Measurements from ENCODE around the gene JAKMIP1.

JAKMIP1 gene

DNA sequence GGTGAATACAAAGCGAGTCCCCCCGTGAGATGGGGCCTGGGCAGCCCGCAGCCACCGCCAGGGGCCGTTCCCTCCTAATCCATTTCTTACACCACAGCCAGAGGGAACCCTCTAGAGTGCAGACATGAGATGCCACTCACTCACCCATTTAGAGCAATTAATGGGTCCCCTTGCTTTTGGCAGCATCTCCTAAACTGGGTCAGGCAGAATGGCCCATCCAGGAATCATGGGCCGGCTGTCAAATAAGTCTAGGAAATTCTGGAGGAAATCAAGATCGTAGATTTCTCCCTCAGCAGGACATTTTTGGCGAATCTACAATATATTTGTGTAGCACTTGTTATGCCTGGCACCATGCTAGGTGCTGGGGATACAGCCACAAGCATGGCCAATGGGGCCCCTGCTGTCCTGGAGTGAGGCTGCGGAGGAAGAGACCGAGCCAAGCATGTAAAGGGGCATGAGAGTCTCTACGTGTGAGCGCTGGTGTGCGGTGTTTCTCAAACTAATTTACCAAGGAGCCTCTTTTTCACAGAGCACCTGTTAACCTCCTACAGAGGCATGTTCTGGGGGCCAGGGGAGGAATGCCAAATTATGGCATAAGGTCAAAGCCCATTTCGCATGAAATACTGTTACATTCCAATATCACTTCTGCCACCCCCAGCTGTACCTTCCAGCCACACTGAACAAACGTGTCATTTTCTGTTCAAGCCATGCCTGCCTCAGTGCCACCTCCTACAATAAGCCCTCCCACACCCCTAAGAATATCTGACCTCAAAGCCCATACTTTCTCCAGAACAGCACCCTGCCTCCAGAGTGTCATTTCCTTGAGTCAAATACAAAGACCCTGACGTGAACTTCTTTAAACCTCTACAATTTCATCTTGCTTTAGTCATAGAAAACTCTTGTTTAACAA is 28.1 kb upstream of the JAKMIP1 start:
- Histone ChIP-seq H3K27me3 (replicated peaks; ENCODE audit: insufficient read depth, low read length) (peaks cover 26% of the 10 kb centered on the region), H3K9ac (ENCODE audit: low read length) (no peak overlapping the region), H3F3A (ENCODE audit: insufficient read depth, low read length) (no peaks in the 10 kb centered on the region), H3K4me2 (ENCODE audit: low read depth, low read length) (no peak overlapping the region), H3K4me1 (ENCODE audit: low read length) (no peaks in the 10 kb centered on the region), H2AFZ (ENCODE audit: low read length) (no peak overlapping the region), H3K4me3 (ENCODE audit: low read length) (no peak overlapping the region), H3K9me3 (replicated peaks; ENCODE audit: insufficient read depth, low read length) (no peaks in the 10 kb centered on the region), H3K27ac (ENCODE audit: low read length) (no peak overlapping the region), H3K36me3 (replicated peaks; ENCODE audit: insufficient read depth, low read length) (no peaks in the 10 kb centered on the region), H4K20me1 (ENCODE audit: insufficient read depth, low read length) (no peaks in the 10 kb centered on the region), H3K9me2 (replicated peaks; ENCODE audit: insufficient read depth, low read length) (no peaks in the 10 kb centered on the region), H3K79me2 (ENCODE audit: low read length) (no peaks in the 10 kb centered on the region)
- TF ChIP-seq, protein P1, sequence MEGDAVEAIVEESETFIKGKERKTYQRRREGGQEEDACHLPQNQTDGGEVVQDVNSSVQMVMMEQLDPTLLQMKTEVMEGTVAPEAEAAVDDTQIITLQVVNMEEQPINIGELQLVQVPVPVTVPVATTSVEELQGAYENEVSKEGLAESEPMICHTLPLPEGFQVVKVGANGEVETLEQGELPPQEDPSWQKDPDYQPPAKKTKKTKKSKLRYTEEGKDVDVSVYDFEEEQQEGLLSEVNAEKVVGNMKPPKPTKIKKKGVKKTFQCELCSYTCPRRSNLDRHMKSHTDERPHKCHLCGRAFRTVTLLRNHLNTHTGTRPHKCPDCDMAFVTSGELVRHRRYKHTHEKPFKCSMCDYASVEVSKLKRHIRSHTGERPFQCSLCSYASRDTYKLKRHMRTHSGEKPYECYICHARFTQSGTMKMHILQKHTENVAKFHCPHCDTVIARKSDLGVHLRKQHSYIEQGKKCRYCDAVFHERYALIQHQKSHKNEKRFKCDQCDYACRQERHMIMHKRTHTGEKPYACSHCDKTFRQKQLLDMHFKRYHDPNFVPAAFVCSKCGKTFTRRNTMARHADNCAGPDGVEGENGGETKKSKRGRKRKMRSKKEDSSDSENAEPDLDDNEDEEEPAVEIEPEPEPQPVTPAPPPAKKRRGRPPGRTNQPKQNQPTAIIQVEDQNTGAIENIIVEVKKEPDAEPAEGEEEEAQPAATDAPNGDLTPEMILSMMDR (IDR thresholded peaks at IDR 0.05; ENCODE audit: low read length), result no peak
- TF ChIP-seq EZH2phosphoT487 (IDR thresholded peaks at IDR 0.05; ENCODE audit: low read length), result no peak
- no peak for TF ChIP-seq EZH2 (optimal IDR thresholded peaks at IDR 0.05; ENCODE audit: low read depth, low read length)
- no peak for DNase-seq

DNA sequence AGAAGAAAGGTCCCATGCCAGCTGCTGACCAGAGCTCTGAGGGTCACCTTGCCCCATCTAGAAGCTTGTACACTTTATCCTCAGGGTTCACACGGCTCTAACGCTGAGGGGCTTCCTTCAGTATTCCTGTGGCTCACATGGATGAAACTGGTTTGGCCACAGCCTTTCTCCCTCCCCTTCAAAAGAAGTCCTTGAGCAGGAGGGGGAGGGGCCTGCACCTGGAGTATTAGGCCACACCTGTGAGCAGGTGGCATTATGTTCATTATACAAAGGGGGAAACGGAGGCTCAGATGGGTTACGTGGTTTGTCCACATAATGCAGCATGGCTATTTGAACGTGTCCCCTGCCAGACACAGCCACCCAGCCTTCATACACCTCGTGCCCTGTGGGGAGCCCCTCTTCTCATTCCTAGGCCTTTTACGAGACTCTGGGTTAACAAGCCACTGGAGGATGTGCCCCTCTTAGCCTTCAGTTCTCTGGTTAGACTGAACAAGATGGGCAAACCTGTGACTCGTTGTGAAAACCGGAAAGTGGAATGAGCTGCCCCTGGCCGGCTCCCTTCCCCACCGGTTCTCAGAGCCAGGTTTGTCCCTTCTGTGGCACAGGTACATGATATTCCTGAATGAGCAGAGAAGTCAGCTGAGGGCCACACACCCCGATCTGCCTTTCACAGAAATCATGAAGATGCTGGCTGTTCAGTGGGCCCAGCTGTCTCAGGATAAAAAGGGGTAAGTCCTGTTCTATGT is 27.2 kb upstream of the JAKMIP1 start:
- Histone ChIP-seq H3K27me3 (replicated peaks; ENCODE audit: insufficient read depth, low read length) (peaks cover 26% of the 10 kb centered on the region), H3K9ac (ENCODE audit: low read length) (no peak overlapping the region), H3K9me3 (replicated peaks; ENCODE audit: insufficient read depth, low read length) (no peaks in the 10 kb centered on the region), H3K9me2 (replicated peaks; ENCODE audit: insufficient read depth, low read length) (no peaks in the 10 kb centered on the region), H3K4me1 (ENCODE audit: low read length) (no peaks in the 10 kb centered on the region), H3K79me2 (ENCODE audit: low read length) (no peaks in the 10 kb centered on the region), H3K4me3 (ENCODE audit: low read length) (no peak overlapping the region), H2AFZ (ENCODE audit: low read length) (no peak overlapping the region), H3K27ac (ENCODE audit: low read length) (no peak overlapping the region), H3K4me2 (ENCODE audit: low read depth, low read length) (no peak overlapping the region), H3K36me3 (replicated peaks; ENCODE audit: insufficient read depth, low read length) (no peaks in the 10 kb centered on the region), H3F3A (ENCODE audit: insufficient read depth, low read length) (no peaks in the 10 kb centered on the region), H4K20me1 (ENCODE audit: insufficient read depth, low read length) (no peaks in the 10 kb centered on the region)
- no peak for DNase-seq
- TF ChIP-seq, protein P1 (IDR thresholded peaks at IDR 0.05; ENCODE audit: low read length), result no peak
- TF ChIP-seq EZH2phosphoT487 (IDR thresholded peaks at IDR 0.05; ENCODE audit: low read length), result no peak
- TF ChIP-seq EZH2 (optimal IDR thresholded peaks at IDR 0.05; ENCODE audit: low read depth, low read length), result no peak

DNA sequence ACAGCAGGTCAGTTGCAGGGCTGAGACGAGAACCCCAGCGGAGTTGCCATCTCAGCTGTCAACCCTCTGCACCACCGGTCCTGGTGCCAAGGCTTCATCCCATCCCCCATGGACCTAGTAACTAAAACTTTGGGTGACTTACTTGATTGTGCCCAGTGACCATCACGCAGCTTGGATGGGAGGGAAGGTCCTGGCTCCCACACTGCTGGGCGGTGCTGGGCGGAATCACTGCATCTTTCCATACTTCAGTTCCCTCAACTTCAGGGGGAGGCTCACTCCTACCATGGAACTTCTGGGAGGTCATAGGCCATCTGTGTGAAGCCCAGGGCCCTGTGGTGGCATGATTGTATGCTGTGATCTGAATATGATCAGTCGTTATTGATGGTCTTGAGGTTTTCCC is 26.2 kb upstream of the JAKMIP1 start:
- Histone ChIP-seq H3K4me1 (ENCODE audit: low read length) (no peaks in the 10 kb centered on the region), H3F3A (ENCODE audit: insufficient read depth, low read length) (no peaks in the 10 kb centered on the region), H3K27ac (ENCODE audit: low read length) (no peak overlapping the region), H3K9me2 (replicated peaks; ENCODE audit: insufficient read depth, low read length) (no peaks in the 10 kb centered on the region), H3K4me3 (ENCODE audit: low read length) (no peak overlapping the region), H3K9ac (ENCODE audit: low read length) (no peak overlapping the region), H3K36me3 (replicated peaks; ENCODE audit: insufficient read depth, low read length) (no peaks in the 10 kb centered on the region), H3K27me3 (replicated peaks; ENCODE audit: insufficient read depth, low read length) (peaks cover 22% of the 10 kb centered on the region), H3K79me2 (ENCODE audit: low read length) (no peaks in the 10 kb centered on the region), H3K4me2 (ENCODE audit: low read depth, low read length) (no peak overlapping the region), H2AFZ (ENCODE audit: low read length) (no peak overlapping the region), H3K9me3 (replicated peaks; ENCODE audit: insufficient read depth, low read length) (no peaks in the 10 kb centered on the region), H4K20me1 (ENCODE audit: insufficient read depth, low read length) (no peaks in the 10 kb centered on the region)
- TF ChIP-seq EZH2 (optimal IDR thresholded peaks at IDR 0.05; ENCODE audit: low read depth, low read length), result no peak
- TF ChIP-seq, protein P1 (IDR thresholded peaks at IDR 0.05; ENCODE audit: low read length), result no peak
- TF ChIP-seq EZH2phosphoT487 (IDR thresholded peaks at IDR 0.05; ENCODE audit: low read length), result no peak
- no peak for DNase-seq

Data from MM.1S (cell line).